Measurements from ENCODE around the gene SLC44A5.
"Not testable (repeated sequence)": the region's sequence is repeated elsewhere in the genome, so short reads cannot be mapped to it uniquely, and the experiment has no call there.

Gene SLC44A5

GRCh38 chr1:75482951-75483350 lies 128.0 kb downstream of the SLC44A5 start:
- intact Hi-C loops (cut with micrococcal nuclease), result no loop called here
- no peaks in the 10 kb centered on the region for H3K4me1 Mint-ChIP-seq (ENCODE audit: low read depth)
- H3K9me3 Mint-ChIP-seq, result peaks cover 37% of the 10 kb centered on the region
- no peak overlapping the region for H3K27ac Mint-ChIP-seq
- H3K4me3 Mint-ChIP-seq, result no peak overlapping the region
- H3K27me3 Mint-ChIP-seq, result no peaks in the 10 kb centered on the region
- no peaks in the 10 kb centered on the region for H3K36me3 Mint-ChIP-seq (ENCODE audit: low read depth)

DNA sequence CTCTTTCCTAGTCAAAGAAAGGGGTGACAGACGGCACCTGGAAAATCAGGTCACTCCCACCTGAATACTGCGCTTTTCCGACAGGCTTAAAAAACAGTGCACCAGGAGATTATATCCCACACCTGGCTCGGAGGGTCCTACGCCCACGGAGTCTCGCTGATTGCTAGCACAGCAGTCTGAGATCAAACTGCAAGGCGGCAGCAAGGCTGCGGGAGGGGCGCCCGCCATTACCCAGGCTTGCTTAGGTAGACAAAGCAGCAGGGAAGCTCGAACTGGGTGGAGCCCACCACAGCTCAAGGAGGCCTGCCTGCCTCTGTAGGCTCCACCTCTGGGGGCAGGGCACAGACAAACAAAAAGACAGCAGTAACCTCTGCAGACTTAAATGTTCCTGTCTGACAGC lies 134.4 kb downstream of the SLC44A5 start:
- H3K27me3 Mint-ChIP-seq; H3K4me3 Mint-ChIP-seq; intact Hi-C loops (cut with micrococcal nuclease); H3K36me3 Mint-ChIP-seq (ENCODE audit: low read depth); H3K27ac Mint-ChIP-seq; H3K4me1 Mint-ChIP-seq (ENCODE audit: low read depth): not testable (repeated sequence)
- H3K9me3 Mint-ChIP-seq, result peaks cover 22% of the 10 kb centered on the region

- intact Hi-C loops (cut with micrococcal nuclease), result no loop called here
- Mint-ChIP-seq H3K4me3 (no peak overlapping the region), H3K9me3 (peaks cover 22% of the 10 kb centered on the region), H3K4me1 (ENCODE audit: low read depth) (no peaks in the 10 kb centered on the region), H3K27me3 (no peaks in the 10 kb centered on the region), H3K27ac (no peak overlapping the region), H3K36me3 (ENCODE audit: low read depth) (no peaks in the 10 kb centered on the region)
These were observed 135.2 kb downstream of the SLC44A5 start for GRCh38 chr1:75475696-75476095.

DNA sequence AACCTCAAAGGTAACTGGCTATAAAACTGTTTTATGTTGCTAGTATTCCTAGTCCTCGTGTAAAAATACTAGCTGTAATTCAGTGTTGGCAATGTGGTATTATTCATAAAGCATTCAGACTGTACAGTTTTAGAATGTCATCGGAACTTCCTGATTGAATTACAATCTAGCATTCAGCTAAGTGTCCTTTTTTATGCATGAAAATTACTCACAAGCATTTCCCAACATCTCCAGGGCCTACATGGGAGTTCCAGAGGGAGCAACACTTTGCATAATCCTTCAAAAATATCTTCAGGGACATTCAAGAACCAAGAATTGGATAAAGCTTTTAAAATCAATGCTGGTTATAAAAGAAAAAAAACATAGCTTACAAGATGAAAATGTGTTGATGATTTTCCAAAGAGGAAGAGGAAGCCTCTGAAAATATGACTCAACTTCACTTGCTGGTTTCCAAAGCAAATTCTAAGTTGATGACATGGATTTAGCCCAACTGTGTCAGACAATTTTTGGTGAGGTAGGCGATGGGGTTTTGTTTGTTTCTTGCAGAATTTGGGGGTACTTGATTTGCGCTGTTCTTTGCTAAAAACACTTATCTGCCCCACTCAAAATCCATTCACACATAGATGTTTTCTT lies 137.8 kb downstream of the SLC44A5 start:
- no peaks in the 10 kb centered on the region for H3K27me3 Mint-ChIP-seq
- no peaks in the 10 kb centered on the region for H3K36me3 Mint-ChIP-seq (ENCODE audit: low read depth)
- H3K9me3 Mint-ChIP-seq, result peaks cover 19% of the 10 kb centered on the region

GRCh38 chr1:75472089-75472970 lies 138.6 kb downstream of the SLC44A5 start:
- Mint-ChIP-seq H3K4me3 (no peak overlapping the region), H3K36me3 (ENCODE audit: low read depth) (no peaks in the 10 kb centered on the region), H3K9me3 (peaks cover 14% of the 10 kb centered on the region), H3K4me1 (ENCODE audit: low read depth) (no peaks in the 10 kb centered on the region), H3K27ac (no peak overlapping the region), H3K27me3 (no peaks in the 10 kb centered on the region)
- intact Hi-C loops (cut with micrococcal nuclease), result no loop called here

More for the DNA sequence above, 137.8 kb downstream of the SLC44A5 start:
- Mint-ChIP-seq H3K4me1 (ENCODE audit: low read depth) (no peaks in the 10 kb centered on the region), H3K27ac (no peak overlapping the region), H3K4me3 (no peak overlapping the region)
- intact Hi-C loops (cut with micrococcal nuclease), result no loop called here

DNA sequence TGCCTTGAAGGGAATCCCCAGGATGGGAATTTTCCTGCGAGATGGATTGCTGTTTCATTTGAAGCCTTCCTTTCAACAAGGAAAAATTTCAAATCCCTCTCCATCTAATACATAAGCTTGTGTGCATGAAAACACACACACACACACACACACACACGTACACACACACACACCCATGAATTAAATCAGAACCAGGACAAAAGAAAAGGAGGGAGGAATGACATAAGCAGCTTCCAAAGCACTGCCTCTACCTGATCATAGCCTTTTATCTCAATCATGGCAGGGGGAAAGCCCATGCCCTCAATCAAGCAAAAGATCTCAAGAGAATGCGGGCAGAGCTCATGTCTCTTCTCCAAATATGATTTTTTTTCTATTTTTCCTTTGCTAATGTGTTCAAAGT lies 139.7 kb downstream of the SLC44A5 start:
- Mint-ChIP-seq H3K4me1 (ENCODE audit: low read depth) (no peaks in the 10 kb centered on the region), H3K27ac (no peak overlapping the region)

DNA sequence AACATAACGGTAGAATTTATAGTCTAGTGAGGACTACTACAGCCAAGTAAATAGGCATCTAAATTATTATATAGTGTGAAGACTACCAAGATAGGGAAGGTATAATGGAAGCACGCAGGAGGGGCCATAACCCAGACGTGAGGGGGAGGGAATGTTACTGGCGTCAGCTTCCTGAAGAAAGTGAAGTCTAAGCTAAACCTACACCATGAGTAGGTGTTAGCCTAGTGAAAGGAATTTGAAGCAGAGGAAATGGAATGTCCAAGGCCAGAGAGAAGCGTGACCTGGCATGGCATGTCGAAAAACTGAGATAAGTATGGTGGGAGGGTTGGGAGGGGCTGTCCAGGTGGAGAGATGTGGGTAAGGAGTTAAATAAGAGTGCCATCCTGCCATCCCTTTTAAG lies 140.5 kb downstream of the SLC44A5 start:
- Mint-ChIP-seq H3K4me3 (no peak overlapping the region), H3K27me3 (no peaks in the 10 kb centered on the region), H3K4me1 (ENCODE audit: low read depth) (no peaks in the 10 kb centered on the region), H3K36me3 (ENCODE audit: low read depth) (no peaks in the 10 kb centered on the region), H3K27ac (no peak overlapping the region), H3K9me3 (peaks cover 7% of the 10 kb centered on the region)
- intact Hi-C loops (cut with micrococcal nuclease), result no loop called here

More for the DNA sequence above, 139.7 kb downstream of the SLC44A5 start:
- Mint-ChIP-seq H3K36me3 (ENCODE audit: low read depth) (no peaks in the 10 kb centered on the region), H3K4me3 (no peak overlapping the region), H3K27me3 (no peaks in the 10 kb centered on the region), H3K9me3 (peaks cover 7% of the 10 kb centered on the region)
- intact Hi-C loops (cut with micrococcal nuclease), result no loop called here

DNA sequence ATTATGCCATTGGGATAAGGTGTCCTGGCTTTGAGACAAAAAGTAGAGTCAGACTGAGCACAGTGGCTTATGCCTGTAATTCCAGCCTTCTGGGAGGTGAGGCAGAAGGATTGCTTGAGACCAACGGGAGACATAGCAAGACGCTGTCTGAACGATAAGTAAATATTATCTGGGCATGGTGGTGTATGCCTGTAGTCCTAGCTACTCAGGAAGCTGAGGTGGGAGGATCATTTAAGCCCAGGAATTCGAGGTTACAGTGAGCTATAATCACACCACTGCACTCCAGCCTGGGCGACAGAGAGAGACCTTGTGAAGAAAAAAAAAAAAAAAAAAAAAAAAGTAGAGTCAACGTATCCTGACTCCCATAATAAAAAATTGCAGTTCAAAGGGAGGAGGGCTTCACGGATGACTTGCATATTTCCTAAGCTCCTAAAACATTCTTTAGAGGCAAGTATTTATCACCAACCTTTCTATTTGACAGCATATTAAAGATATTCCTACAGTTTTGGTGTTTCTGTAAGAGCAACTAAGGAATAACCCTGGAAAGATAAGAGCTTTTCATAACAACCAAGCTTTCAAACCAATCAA lies 141.2 kb downstream of the SLC44A5 start:
- Mint-ChIP-seq H3K4me3 (no peak overlapping the region), H3K4me1 (ENCODE audit: low read depth) (no peaks in the 10 kb centered on the region), H3K36me3 (ENCODE audit: low read depth) (no peaks in the 10 kb centered on the region), H3K27me3 (no peaks in the 10 kb centered on the region), H3K27ac (no peak overlapping the region), H3K9me3 (peaks cover 7% of the 10 kb centered on the region)
- intact Hi-C loops (cut with micrococcal nuclease), result no loop called here

GRCh38 chr1:75461808-75462325 lies 149.0 kb downstream of the SLC44A5 start:
- H3K27ac Mint-ChIP-seq, result no peak overlapping the region
- H3K4me1 Mint-ChIP-seq (ENCODE audit: low read depth), result no peaks in the 10 kb centered on the region
- peaks cover 14% of the 10 kb centered on the region for H3K9me3 Mint-ChIP-seq

DNA sequence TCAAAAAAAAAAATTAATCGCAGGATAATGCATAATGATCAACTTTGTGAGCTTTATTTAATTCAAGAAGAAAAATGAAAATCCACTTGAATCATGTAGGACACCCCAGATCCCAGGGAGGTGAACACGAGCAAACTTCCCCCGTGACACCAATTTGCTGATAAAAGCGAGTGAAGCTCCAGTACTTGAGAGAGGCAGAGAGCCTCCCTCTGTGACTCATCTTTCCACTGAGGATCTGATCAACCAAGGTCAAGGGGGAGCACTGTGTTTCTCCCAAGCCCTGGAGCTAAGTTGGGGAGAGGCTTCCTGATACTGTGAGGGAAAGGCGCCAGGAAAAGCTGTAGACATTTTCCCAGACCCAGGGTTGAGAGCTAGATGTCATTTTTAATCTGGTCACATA lies 160.9 kb downstream of the SLC44A5 start:
- Mint-ChIP-seq H3K36me3 (ENCODE audit: low read depth) (no peaks in the 10 kb centered on the region), H3K27me3 (no peaks in the 10 kb centered on the region), H3K4me1 (ENCODE audit: low read depth) (no peaks in the 10 kb centered on the region), H3K4me3 (no peak overlapping the region), H3K27ac (no peak overlapping the region), H3K9me3 (peaks cover 28% of the 10 kb centered on the region)
- intact Hi-C loops (cut with micrococcal nuclease), result no loop called here

More at GRCh38 chr1:75461808-75462325, 149.0 kb downstream of the SLC44A5 start:
- Mint-ChIP-seq H3K27me3 (no peaks in the 10 kb centered on the region), H3K4me3 (no peak overlapping the region), H3K36me3 (ENCODE audit: low read depth) (no peaks in the 10 kb centered on the region)
- intact Hi-C loops (cut with micrococcal nuclease), result no loop called here

GRCh38 chr1:75444220-75444619 lies 166.7 kb downstream of the SLC44A5 start:
- Mint-ChIP-seq H3K9me3 (peaks cover 24% of the 10 kb centered on the region), H3K36me3 (ENCODE audit: low read depth) (no peaks in the 10 kb centered on the region), H3K27me3 (no peaks in the 10 kb centered on the region), H3K4me1 (ENCODE audit: low read depth) (no peaks in the 10 kb centered on the region), H3K27ac (no peak overlapping the region), H3K4me3 (no peak overlapping the region)
- intact Hi-C loops (cut with micrococcal nuclease), result no loop called here

DNA sequence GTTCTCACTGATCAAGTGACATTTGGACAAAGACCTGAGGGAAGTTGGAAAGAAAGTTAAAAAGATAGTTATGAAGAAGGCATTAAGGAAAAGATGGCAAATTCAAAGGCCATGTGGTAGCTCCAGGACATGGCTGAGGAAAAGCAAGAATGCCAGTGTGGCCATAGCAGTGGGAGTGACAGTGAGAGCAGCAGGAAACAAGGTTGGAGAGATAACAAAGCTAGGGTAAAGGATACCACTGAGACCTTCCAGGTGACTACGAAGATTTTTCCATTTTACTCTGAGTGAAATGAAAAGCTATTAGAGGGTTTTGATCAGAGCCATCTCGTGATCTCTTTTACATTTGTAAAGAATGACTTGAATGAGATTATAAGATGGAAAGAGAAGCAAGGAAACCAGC lies 170.6 kb downstream of the SLC44A5 start:
- H3K9me3 Mint-ChIP-seq, result peaks cover 11% of the 10 kb centered on the region
- H3K36me3 Mint-ChIP-seq (ENCODE audit: low read depth), result no peaks in the 10 kb centered on the region
- H3K27ac Mint-ChIP-seq, result no peak overlapping the region

GRCh38 chr1:75438355-75438754 lies 172.6 kb downstream of the SLC44A5 start:
- no peak overlapping the region for H3K27ac Mint-ChIP-seq
- H3K36me3 Mint-ChIP-seq (ENCODE audit: low read depth), result no peaks in the 10 kb centered on the region
- H3K4me3 Mint-ChIP-seq, result no peak overlapping the region
- H3K4me1 Mint-ChIP-seq (ENCODE audit: low read depth), result no peaks in the 10 kb centered on the region
- no peaks in the 10 kb centered on the region for H3K9me3 Mint-ChIP-seq
- intact Hi-C loops (cut with micrococcal nuclease), result no loop called here
- no peaks in the 10 kb centered on the region for H3K27me3 Mint-ChIP-seq

More for the DNA sequence above, 170.6 kb downstream of the SLC44A5 start:
- H3K4me3 Mint-ChIP-seq, result no peak overlapping the region
- H3K4me1 Mint-ChIP-seq (ENCODE audit: low read depth), result no peaks in the 10 kb centered on the region
- H3K27me3 Mint-ChIP-seq, result no peaks in the 10 kb centered on the region
- intact Hi-C loops (cut with micrococcal nuclease), result no loop called here

- H3K9me3 Mint-ChIP-seq, result no peaks in the 10 kb centered on the region
- no peaks in the 10 kb centered on the region for H3K4me1 Mint-ChIP-seq (ENCODE audit: low read depth)
- intact Hi-C loops (cut with micrococcal nuclease), result no loop called here
- no peaks in the 10 kb centered on the region for H3K27me3 Mint-ChIP-seq
- no peaks in the 10 kb centered on the region for H3K36me3 Mint-ChIP-seq (ENCODE audit: low read depth)
- no peak overlapping the region for H3K27ac Mint-ChIP-seq
- H3K4me3 Mint-ChIP-seq, result no peak overlapping the region
These were observed 179.1 kb downstream of the SLC44A5 start for GRCh38 chr1:75431843-75432242.

Measured in dendritic cell treated with granulocyte-macrophage colony-stimulating factor and Interleukin-4, amounts not matched to agents 40 ng/mL and 50 ng/mL, for 4 days (primary cell).